NCI-H1417 (cell line): ENCODE data around the gene RDH5.
A peak's percentile ranks its signal among the peaks of the same experiment; 100 is the strongest.

Experiments used
- DNase-seq, 3 experiments: peaks; one replicate each; lab custom pipeline; 2025; lab: John Stamatoyannopoulos, UW

Gene RDH5, protein sequence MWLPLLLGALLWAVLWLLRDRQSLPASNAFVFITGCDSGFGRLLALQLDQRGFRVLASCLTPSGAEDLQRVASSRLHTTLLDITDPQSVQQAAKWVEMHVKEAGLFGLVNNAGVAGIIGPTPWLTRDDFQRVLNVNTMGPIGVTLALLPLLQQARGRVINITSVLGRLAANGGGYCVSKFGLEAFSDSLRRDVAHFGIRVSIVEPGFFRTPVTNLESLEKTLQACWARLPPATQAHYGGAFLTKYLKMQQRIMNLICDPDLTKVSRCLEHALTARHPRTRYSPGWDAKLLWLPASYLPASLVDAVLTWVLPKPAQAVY

GRCh38 chr12:55720071-55720564 is at the start of gene RDH5:
RDH5 (plus strand) TSS chr12:55720393; CDS start chr12:55721185, 792 bp downstream.
- no peak for DNase-seq

DNA sequence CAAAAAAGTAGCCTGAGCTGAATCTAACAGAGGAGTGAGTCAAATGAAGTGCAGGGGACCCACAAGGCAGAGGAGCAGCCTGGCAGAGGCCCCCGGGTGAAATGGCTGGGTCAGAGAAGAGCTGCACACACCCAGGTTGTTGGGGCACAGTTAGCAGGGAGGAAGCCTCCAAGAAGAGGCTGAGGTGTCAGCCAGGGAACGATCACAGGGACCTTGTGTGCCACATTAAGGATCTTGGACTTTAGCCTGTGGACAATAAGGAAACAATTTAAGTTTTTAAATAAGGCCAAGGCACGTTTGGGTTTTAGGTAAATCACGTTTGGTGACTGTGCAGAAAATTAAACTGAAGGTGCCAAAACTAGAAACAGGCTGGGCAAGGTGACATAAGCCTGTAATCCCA is 48.4 kb upstream of the RDH5 start:
- no peak for DNase-seq

DNA sequence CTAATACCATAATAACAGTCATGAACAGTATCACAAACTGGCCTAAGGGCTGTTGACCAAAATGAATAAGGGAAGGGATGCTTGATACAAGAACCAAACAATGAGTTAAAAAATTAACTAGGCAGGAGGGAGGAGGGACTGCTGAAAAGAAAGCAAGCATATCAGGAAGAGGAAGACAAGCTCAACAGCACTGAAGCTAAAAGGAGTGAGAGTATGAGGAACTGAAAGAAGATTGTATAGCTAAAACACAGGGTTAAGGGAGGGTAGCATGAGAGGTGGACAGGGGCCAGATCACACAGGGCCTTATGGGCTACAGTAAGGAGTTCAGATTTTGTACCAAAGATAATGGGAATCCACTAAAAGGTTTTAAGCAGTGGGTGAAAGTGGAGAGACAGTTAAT is 46.6 kb upstream of the RDH5 start:
- no peak for DNase-seq

DNA sequence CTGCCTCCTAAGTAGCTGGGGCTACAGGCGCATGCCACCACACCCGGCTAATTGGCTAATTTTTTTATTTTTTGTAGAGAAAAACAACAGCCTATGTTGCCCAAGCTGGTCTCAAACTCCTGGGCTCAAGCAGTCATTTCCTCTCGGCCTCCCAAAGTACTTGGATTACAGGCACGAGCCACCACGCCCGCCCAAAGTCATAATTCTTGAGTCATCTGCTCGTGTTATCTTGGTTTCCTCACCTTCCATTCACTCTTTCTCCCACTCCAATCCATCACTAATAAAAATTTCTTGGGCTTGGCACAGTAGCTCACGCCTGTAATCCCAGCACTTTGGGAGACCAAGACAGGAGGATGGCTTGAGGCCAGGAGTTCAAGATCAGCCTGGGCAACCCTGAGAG is 44.5 kb upstream of the RDH5 start:
- DNase-seq, result no peak

DNA sequence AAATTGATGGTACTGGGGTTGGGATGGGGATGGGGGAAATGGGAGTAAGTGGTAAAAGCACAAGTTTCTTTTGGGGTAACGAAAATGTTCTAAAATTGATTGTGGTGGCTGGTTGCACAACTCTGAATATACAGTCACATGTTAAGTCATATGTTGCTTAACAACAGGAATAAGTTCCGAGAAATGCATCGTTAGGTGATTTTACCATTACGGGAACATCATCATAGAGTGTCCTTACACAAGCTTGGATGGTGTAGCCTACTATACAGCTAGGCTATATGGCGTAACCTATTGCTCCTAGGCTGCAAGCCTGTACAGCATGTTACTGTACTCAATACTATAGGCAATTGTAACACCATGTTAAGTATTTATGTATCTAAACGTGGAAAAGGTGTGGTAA is 43.5 kb upstream of the RDH5 start:
- DNase-seq, result no peak

DNA sequence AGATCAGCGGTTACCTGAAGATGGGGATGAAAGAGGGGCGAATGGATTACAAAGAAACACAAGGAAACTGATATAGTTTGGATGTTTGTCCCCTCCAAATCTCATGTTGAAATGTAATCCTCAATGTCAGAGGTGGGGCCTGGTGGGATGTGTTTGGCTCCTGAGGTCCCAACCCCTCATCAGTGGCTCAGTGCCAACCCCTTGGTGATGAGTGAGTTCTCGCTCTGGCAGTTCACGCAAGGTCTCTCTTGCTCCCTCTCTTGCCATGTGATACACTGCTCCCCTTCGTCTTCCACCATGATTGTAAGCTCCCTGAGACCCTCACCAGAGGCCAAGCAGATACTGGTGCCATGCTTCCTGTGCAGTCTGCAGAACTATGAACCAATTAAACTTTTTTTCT is 40.5 kb upstream of the RDH5 start:
- DNase-seq, result no peak

DNA sequence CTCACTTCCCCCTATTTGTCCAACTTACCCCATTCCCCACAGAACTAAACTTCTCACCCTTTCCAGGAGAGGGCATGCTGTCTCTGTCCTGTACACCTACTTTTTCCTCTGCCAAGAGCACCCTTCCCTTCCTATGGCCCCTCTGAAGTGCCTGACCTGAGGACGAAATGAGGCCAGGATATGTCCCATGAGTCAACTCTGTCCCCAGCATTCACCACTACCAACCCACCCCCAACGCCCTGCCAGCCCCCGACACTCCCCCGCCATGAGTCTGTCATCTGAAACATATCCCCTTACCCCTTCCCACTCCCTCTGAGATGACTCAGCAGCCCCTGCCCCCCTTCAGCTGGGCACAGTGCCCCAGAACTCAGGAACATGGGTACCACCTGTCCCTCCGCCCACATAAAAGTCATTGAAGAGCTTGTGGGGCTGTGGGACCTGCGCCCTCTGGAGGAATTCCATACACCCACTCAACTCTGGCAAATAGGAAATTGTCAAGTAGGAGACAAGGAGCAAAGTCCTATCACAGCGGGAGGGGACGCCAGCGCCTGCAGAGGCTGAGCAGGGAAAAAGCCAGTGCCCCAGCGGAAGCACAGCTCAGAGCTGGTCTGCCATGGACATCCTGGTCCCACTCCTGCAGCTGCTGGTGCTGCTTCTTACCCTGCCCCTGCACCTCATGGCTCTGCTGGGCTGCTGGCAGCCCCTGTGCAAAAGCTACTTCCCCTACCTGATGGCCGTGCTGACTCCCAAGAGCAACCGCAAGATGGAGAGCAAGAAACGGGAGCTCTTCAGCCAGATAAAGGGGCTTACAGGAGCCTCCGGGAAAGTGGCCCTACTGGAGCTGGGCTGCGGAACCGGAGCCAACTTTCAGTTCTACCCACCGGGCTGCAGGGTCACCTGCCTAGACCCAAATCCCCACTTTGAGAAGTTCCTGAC is 38.8 kb upstream of the RDH5 start:
- peak; percentile 43 to 60 (median 46) for DNase-seq

GRCh38 chr12:55682087-55682796 is 38.0 kb upstream of the RDH5 start:
- DNase-seq, result no peak

DNA sequence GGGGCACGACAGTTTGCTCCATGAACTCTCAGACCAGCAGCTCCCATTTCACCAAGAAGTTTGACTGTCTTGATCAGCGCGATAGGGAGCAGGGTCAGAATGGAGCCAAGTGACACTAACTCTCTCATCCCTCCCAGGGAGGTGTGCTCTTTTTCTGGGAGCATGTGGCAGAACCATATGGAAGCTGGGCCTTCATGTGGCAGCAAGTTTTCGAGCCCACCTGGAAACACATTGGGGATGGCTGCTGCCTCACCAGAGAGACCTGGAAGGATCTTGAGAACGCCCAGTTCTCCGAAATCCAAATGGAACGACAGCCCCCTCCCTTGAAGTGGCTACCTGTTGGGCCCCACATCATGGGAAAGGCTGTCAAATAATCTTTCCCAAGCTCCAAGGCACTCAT is 36.5 kb upstream of the RDH5 start:
- DNase-seq, result no peak

DNA sequence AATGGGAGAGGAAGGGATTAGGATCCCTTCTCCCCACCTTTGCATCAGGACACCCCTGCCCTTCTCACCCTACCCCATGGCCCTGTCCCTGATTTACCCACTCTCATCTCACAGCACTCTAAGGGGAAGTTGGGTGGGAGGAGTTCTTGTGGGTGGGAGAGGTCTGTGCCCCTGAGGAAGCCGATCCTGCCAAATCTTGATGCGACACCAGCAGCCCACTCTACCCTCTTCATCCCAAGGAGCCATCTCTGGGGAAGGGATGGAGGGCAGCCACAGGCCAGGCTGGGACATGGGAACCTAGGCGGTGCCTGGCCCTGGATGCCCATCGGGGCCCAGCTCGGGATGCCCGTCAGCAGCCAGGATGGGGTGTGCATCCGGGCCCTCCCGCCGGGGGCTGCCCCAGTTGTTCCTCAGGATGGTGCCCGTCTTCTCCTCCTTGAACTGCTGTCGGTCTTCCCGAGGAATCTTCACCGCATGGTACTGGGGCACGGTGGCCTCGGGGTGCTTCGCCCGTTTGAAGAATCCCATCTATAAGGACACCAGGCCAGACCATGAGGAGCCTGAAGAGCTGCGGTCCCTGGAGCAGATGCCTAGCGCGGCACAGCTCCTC is 35.3 kb upstream of the RDH5 start:
- DNase-seq, result no peak

DNA sequence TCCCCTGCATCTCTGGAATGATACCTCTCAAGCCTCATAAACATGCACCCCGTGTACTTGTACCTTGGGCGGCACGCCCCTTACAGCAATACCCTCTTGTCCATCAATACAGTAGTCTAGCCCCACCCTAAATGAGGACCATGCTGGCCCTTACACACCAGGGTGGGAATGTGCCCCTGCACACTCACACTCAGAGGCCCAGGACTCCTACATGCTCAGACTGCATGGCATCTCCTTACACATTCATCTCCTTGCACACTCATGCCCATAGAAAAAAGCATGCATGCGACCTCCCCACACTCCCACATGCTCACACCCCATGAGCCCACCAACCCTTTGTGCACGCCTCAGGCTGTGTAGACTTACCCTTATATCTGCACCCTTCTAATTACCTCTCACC is 34.5 kb upstream of the RDH5 start:
- DNase-seq, result no peak

GRCh38 chr12:55686366-55687010 is 33.7 kb upstream of the RDH5 start:
- DNase-seq, result no peak

DNA sequence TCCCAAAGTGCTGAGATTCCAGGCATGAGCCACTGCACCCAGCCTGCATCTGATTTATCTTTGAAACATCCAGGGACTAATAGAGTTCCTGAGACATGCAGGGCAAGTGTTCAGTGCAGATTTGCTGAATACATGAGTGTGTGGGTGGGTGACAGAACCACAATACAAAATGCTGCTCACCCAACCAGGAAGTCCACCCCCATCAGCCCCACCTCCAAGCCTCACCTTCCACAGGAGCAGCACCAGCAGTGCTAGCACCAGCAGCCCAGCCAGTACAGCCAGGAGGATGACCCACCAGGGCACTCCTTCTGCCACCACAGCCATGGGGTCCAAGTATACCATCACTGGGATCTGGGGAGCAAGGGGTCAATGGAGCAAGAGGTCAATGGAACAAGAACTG is 32.4 kb upstream of the RDH5 start:
- DNase-seq, result no peak

DNA sequence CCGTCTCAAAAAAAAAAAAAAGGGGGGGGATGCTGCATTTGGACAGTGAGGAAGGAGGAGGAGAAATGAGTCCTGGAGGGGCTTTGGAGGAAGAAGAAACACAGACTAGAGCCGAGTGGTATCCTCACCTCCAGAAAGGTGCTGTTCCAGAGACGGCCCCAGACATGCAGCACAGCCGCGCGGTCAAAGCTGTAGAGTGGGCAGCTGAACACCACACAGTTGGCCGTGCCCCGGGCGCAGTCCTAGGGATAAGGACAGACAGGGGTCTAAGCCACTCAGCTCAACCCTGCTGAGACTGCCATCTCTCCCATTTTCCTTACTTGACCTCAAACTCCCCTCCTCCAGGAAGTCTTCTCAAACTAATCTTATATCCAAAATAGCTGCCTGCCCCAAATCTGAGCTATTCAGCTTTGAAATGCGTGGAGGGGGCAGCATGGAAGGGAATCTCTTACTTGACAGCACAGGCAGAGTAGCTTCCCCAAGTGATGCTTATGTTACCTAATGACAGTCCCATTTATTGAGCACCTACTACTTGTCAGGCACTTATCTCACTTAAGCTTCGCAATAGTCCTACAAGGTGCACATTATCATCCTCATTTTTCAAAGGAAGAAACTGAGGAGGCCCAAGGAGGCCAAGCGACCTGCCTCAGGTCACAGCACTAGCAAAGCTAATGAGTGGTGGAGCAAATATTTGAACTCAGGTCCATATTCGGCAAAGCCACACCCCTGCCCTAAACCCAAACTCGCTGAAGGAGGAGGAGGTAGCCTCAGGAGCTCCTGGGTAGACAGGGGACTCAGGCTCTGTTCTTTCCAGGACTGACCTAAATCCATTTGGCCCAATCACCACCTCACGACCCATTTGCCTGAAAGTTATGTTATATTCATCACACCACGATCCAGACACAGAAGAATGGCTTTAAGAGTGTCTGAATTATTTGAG is 31.2 kb upstream of the RDH5 start:
- DNase-seq, result no peak

GRCh38 chr12:55692631-55693322 is 27.4 kb upstream of the RDH5 start:
- no peak for DNase-seq

- DNase-seq, result no peak
Observed at GRCh38 chr12:55693323-55694187, 26.6 kb upstream of the RDH5 start.

GRCh38 chr12:55694188-55694515 is 26.0 kb upstream of the RDH5 start:
- no peak for DNase-seq

DNA sequence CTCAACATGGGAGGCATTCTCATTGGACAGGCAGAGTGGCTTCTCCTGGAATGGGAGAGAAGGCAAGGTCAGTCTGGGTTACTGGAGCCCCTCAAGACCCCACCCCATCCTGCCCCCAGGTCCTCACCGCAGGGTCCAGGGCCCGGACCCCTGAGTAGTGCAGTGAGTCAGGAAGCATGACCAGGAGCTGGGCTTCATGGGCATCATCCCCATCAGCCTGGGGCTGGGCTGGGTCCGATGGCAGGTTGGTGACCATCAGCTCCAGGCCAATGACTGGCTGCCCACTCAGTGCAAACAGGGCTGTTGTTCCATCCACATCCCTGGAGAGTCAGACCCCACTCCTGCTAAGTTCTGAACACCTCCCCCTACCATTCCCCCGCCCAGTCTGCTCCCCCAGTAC is 25.5 kb upstream of the RDH5 start:
- no peak for DNase-seq

- DNase-seq, result no peak
Observed at GRCh38 chr12:55695349-55695748, 24.8 kb upstream of the RDH5 start.
